Fibroblast of mammary gland (primary cell): ENCODE results near the gene MUC13.

Experiments used
- DNase-seq: peaks from one replicate; pipeline ENCODE4 v3.0.0-alpha.2; 2010; ENCODE audit warnings: low read depth
- H3K4me3 ChIP-seq: 2 replicates; pipeline ENCODE4 v1.5.1; 2011; ENCODE audit warnings: low read depth, mild to moderate bottlenecking, low read length, moderate library complexity; ENCODE audit not compliant: control insufficient read depth
- CTCF ChIP-seq: conservative IDR thresholded peaks from 2 replicates; pipeline ENCODE4 v1.5.1; 2011; ENCODE audit warnings: low read depth, low read length, inconsistent platforms; ENCODE audit not compliant: control insufficient read depth, insufficient read depth

MUC13 gene

DNA sequence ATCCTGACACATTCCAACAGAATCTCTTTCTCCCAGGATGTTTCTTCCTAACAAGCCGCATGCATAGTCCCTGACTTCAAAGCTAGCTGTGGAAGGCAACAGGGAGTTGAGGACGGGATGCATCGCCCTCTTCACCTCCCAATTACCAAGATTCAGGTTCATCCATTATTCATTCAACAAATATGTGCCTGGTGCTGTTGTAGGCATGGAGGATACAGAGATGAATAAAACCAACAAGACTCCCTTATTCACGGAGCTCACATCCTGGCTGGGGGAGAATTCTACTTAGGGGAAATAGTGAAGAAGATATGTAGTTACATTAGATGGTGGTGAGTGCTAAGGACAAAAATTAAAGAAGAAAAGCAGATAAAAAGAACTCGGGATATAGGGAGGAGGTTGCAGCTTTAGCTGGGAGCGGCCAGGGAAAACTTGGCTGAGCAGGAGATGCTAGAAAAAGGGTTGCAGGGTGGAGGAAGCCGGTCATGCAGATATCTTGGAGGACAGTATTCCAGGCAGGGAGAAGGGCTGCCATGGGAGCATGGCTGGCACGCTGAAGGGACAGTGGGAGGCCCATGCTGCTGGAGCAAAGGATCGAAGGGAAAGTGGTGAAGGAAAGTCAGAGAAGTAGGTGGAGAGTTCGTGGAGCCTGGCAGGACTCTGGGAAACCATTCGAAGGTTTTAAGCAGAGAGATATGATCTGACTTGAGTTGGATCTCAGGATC, 52.4 kb downstream of the MUC13 start:
- no peak for TF ChIP-seq CTCF
- H3K4me3 ChIP-seq = no peak overlapping the region
- no peak for DNase-seq

DNA sequence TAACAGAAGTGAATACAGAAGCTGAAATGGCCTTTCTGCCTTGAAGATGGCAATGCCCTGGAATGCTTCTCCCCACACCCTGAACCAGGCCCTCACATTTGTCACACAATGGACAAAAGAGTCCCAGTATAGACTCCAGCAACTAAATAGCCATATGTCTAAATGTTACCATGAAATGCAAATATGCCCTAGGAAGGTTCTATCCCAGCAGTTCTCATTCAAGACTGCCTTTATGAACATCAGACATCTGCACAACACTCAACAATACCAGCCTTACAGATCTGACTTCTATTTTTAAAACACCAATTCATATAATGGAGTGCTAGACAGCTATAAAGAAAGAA, 55.2 kb downstream of the MUC13 start:
- no peak overlapping the region for H3K4me3 ChIP-seq
- no peak for DNase-seq
- no peak for TF ChIP-seq CTCF

- DNase-seq = peak; percentile 99
- TF ChIP-seq CTCF = no peak
- H3K4me3 ChIP-seq = no peak overlapping the region
Measured at GRCh38 chr3:124878561-124879336, 55.8 kb downstream of the MUC13 start.

DNA sequence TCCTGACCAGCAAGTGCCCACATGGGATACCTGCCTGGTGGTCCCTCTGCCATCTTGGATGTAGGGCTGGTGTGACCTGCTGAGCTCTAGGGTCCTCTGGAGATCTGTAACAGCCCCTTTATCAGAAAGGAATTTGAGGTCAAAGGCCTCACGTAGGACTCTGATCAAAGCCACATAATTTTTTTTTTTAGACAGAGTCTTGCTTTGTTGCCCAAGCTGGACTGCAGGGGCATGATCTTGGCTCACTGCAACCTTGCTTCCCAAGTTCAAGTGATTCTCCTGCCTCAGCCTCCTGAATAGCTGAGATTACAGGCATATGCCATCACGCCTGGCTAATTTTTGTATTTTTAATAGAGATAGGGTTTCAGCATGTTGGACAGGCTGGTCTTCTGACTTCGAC, 56.9 kb downstream of the MUC13 start:
- H3K4me3 ChIP-seq = no peak overlapping the region
- TF ChIP-seq CTCF = no peak
- no peak for DNase-seq

DNA sequence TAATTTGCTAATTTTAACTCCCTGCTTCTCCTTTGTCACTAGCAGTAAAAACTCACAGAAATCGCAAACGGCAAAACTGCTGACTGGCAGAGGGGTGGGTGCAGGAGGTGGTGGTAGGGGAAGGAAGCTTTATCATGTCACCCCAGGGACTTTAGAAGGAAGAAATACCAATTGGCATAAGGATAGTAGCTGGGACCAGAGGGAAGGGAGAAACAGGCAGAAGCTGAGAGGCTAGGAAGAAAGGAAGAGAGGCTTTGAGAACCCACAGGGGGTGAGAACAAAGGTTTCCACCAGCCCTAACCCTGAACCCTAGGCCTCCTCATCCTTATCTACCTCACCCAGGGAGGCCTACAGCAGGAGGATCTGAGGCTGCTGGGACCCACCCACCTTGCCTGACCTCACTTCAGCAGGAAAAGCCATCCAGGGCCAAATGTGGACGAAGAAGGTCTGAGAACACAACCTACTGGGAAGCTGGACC, 58.1 kb downstream of the MUC13 start:
- H3K4me3 ChIP-seq = no peak overlapping the region
- no peak for TF ChIP-seq CTCF
- DNase-seq = no peak

- H3K4me3 ChIP-seq = no peak overlapping the region
- TF ChIP-seq CTCF = no peak
- no peak for DNase-seq
Measured at GRCh38 chr3:124873226-124873625, 61.3 kb downstream of the MUC13 start.
